A549 (cell line): ENCODE results near the gene PAXX.

Experiments used
- BCL3 ChIP-seq: fragments of >200 bp; sonication (Bioruptor Twin); formaldehyde crosslinking; IDR thresholded peaks from 3 replicates; pipeline ENCODE4 v1.6.1; 2016
- CBX2 ChIP-seq: fragments of 200-600 bp; sonication (generic); IDR thresholded peaks from 2 replicates; pipeline ENCODE4 v1.6.1; 2016; ENCODE audit warnings: low read depth, mild to moderate bottlenecking, borderline replicate concordance
- CTCF ChIP-seq: fragments of >200 bp; sonication (Bioruptor Twin); formaldehyde crosslinking; IDR thresholded peaks from 3 replicates; pipeline ENCODE4 v1.5.1; 2016
- EP300 ChIP-seq, 2 experiments: fragments of >200 bp; sonication (Bioruptor Twin); formaldehyde crosslinking; IDR thresholded peaks; 2 replicates in 1 of 2; 3 replicates in 1 of 2; pipeline ENCODE4 v1.6.1; 2016 to 2017
- HEYL ChIP-seq: fragments of 250-450 bp; sonication (Bioruptor Pico); IDR thresholded peaks from 2 replicates; pipeline ENCODE4 v1.8.0; 2021; ENCODE audit warnings: mild to moderate bottlenecking, moderate library complexity
- JUN ChIP-seq, 2 experiments: fragments of >200 bp; sonication (Bioruptor Twin); formaldehyde crosslinking; IDR thresholded peaks; 2 replicates in 1 of 2; 3 replicates in 1 of 2; pipeline ENCODE4 v1.6.1; 2016 to 2017
- MAFK ChIP-seq: fragments of 450-650 bp; IDR thresholded peaks from 2 replicates; pipeline ENCODE4 v1.6.1; 2014; ENCODE audit not compliant: partially characterized antibody
- USF2 ChIP-seq: fragments of 450-650 bp; IDR thresholded peaks from 2 replicates; pipeline ENCODE4 v1.6.1; 2014; ENCODE audit warnings: antibody characterized with exemption

GRCh38 chr9:136952321-136952850 is 39.8 kb upstream of the PAXX start:
- TF ChIP-seq USF2, result no peak
- TF ChIP-seq JUN (IDR thresholded peaks at IDR 0.05), result no peak
- TF ChIP-seq CTCF, result no peak
- no peak for TF ChIP-seq EP300 (IDR thresholded peaks at IDR 0.05)
- TF ChIP-seq BCL3, result no peak
- no peak for TF ChIP-seq HEYL (CRISPR knock-in tag)
- TF ChIP-seq MAFK, result no peak
- TF ChIP-seq CBX2, result no peak
